GM13976 (cell line): ENCODE measurements around the gene NEXN.
A peak's percentile ranks its signal among the peaks of the same experiment; 100 is the strongest.
"Not testable (repeated sequence)": the region's sequence is repeated elsewhere in the genome, so short reads cannot be mapped to it uniquely, and the experiment has no call there.

ENCODE experiments used
- DNase-seq: peaks from one replicate; pipeline ENCODE4 v3.0.0; 2012; ENCODE audit warnings: low spot score
- in situ Hi-C: fragments of 300-500 bp; cut with MboI; formaldehyde crosslinking; loops from one replicate; pipeline ENCODE4 v1.12.0; 2022; ENCODE audit warnings: low sequenced_read_pairs, mixed read lengths, inconsistent platforms; ENCODE audit not compliant: unreplicated experiment
- TF ChIP-seq, protein P1 (sequence below): IDR thresholded peaks from 2 replicates; pipeline ENCODE4 v1.5.1; 2012; ENCODE audit warnings: borderline replicate concordance, mild to moderate bottlenecking; ENCODE audit not compliant: insufficient read depth; ENCODE audit errors: extremely low read depth, missing control alignments, control extremely low read depth

The NEXN gene

DNA sequence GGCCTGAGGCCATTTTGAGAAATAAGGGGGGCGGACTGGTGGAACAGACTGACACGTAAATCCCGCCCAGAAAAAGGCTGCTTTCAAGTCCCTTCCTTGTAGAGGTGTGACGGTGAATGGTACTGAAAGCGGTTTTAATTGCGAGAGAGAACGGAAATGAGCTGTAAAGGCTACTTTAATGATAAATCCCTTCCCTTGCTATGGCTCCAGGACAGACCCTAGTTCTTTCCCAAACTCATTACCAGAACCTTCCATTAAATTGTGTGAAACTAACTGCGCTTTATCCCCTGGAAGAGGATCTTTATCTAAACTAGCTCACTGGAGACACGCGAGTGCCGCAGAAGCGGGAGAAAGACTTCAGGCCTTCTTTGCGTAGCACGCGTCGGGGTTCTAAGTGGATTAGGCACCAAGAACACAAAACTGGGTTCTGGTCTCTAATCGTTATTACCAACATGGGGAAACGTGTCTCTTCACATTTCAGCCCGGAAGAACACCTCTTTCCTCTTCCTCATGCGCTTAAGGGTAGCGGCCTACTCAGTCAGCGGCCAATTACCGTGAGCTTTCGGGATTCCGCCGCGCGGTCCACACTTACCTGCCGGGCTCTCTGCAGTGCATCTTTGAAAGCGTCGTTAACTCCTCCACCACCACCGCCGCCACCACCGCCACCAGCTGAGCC is 90.0 kb downstream of the NEXN start:
- DNase-seq, result peak; percentile 79
- TF ChIP-seq, protein P1, sequence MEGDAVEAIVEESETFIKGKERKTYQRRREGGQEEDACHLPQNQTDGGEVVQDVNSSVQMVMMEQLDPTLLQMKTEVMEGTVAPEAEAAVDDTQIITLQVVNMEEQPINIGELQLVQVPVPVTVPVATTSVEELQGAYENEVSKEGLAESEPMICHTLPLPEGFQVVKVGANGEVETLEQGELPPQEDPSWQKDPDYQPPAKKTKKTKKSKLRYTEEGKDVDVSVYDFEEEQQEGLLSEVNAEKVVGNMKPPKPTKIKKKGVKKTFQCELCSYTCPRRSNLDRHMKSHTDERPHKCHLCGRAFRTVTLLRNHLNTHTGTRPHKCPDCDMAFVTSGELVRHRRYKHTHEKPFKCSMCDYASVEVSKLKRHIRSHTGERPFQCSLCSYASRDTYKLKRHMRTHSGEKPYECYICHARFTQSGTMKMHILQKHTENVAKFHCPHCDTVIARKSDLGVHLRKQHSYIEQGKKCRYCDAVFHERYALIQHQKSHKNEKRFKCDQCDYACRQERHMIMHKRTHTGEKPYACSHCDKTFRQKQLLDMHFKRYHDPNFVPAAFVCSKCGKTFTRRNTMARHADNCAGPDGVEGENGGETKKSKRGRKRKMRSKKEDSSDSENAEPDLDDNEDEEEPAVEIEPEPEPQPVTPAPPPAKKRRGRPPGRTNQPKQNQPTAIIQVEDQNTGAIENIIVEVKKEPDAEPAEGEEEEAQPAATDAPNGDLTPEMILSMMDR, result no peak

DNA sequence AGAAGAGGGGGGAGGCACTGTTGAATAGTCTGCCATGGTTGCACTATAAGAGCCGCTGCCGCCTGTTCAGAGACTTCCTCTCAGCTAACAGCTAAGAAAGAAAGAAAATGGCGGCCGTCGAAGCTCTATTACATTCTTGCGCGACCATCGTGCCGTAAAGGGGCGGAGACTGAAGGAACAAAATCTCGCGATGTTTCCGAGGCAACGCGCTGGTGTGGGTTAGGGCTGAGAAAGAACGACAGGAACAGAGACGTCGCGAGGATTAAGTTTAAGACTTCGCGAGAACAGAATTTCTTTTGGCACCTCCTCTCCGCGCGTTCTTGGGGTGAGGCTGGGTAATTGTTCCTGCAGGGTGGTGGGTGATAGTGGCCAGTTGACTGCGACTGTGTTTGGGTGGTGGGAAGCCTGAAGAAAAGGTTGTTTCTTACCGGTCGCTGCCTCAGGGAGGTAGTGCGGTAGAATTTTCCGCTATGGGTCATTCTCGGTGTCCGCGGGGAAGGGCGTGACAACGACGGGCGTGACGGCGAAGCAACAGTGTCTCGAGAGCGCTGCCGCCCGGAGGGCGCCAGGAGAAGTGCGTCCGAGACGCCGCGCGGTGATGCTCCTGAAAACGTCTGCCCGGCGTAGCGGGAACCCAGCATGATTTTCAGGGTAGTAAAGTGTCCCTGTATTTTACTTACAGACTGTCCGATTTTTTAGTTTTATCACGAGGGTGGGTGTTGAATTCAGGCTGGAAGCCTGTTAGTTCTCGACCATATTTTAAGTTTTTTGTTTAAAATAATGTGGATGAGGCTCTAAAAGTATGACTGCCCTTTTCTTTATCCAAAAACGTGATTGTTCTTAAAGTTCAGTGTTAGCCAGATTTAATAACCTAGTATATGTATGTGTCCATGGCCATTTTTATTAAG is 90.8 kb downstream of the NEXN start, which contains the start of gene FUBP1:
FUBP1 (minus strand) TSS at position 104 of the 908 bp plus-strand sequence; CDS start at position 36, 68 bp downstream.
- in situ Hi-C loops, result no loop called here
- TF ChIP-seq, protein P1, result peak; percentile 77
- DNase-seq, result peak; percentile 90

More for the DNA sequence above, 90.0 kb downstream of the NEXN start:
- in situ Hi-C loops, result no loop called here

DNA sequence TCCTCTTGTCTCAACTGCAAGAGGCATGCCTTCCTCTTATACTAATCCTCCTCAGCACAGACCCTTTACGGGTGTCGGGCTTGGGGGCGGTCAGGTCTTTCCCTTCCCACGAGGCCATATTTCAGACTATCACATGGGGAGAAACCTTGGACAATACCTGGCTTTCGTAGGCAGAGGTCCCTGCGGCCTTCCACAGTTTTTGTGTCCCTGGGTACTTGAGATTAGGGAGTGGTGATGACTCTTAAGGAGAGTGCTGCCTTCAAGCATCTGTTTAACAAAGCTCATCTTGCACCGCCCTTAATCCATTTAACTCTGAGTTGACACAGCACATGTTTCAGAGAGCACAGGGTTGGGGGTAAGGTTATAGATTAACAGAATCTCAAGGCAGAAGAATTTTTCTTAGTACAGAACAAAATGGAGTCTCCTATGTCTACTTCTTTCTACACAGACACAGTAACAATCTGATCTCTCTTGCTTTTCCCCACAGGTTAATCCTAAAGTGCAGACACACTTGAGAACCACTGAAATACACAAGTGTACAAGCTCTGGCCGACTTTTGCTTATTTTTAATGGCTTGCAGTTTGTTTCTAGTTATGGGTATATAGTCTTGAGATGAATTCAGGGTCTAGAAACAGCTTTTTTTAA is 95.0 kb downstream of the NEXN start:
- in situ Hi-C loops, DNase-seq: not testable (repeated sequence)

DNA sequence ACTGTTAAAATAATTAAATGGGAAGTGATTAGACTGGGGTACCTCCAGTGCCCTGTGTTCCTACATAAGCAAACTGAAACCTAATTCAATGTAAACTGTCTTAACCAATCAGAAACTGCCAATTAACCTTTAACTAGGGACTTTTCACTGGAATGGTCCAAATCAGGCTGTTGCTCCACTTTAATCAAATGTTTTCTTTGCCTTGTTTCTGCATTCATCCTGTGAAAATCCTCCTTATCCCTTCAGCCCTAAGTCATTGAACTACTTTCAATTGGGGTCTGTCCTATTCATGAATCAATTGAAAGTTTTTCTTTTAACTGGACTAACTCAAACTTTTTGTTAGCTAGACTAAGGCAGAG is 95.6 kb downstream of the NEXN start:
- TF ChIP-seq, protein P1, result no peak
- in situ Hi-C loops, result no loop called here
- DNase-seq, result no peak

DNA sequence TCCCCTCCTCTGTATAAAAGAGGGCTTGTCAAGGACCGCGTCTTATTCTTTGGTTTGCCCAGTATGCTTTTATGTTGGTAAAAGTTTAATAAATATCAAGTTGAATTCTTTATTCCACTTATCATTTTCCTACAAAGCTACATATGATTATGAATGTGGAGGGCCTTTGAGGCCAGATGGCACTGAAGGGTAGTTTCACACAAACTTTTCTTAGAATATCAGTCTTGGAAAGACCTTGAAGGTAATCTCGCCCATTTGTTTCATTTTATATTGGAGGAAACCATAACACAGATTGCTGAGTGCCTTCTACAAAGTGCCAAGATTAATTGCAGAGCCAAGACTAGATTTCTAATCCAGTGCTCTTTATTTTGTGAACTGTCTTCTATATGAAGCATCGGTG is 96.2 kb downstream of the NEXN start:
- in situ Hi-C loops, result no loop called here
- TF ChIP-seq, protein P1, result no peak
- DNase-seq, result no peak

DNA sequence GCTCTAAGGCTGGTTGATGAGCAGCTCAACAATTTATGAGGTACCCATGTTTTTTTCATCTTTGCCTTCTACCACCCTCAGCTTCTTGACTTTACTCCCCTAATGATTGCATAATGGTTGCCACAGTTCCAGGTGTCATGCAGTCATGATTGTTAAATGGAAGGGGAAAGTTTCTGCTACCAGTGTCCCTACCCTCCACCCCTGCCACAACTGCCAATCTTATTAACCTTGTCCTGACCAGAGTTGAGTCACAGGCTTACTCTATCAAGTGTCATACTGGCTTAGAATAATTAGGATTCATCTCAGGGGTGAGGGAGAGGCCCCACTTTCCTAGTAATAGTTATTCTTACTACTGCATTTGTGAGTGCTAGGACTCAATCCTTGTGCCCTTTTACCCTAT is 98.4 kb downstream of the NEXN start:
- TF ChIP-seq, protein P1, result no peak
- DNase-seq, result no peak
- in situ Hi-C loops, result no loop called here
